T-cell (primary cell): ENCODE results near the gene CKAP2L. TPM values are rescaled to one million over a fixed set of nuclear protein-coding genes. Genes with fewer than 3 reads are reported as not detected.
A peak's percentile ranks its signal among the peaks of the same experiment; 100 is the strongest.

ENCODE experiments used
- ATAC-seq, 4 experiments: fragments of 200-7000 bp in 3 of 4; fragments of 150-1000 bp in 1 of 4; cut with Tn5 transposase; replicated peaks in 1 of 4; 1 replicate in 3 of 4; 2 replicates in 1 of 4; pipeline ENCODE4 v1.10.0; 2021; ENCODE audit warnings: moderate library complexity in 3 of 4, mild to moderate bottlenecking in 2 of 4, moderate number of reproducible peaks in 1 of 4
- CTCF ChIA-PET, 2 donors: fragments of 300-600 bp; sonication (Branson Sonifier 250); formaldehyde crosslinking; loops; one replicate each; lab custom pipeline; 2022; ENCODE audit warnings: antibody characterized with exemption in 2 of 2; lab: Charles Lee
- POLR2A ChIA-PET, 2 donors: fragments of 300-600 bp; sonication (Branson Sonifier 250); formaldehyde crosslinking; loops; one replicate each; lab custom pipeline; 2022; ENCODE audit warnings: antibody characterized with exemption in 2 of 2; lab: Charles Lee
- DNase-seq, 35 experiments: peaks; one replicate each; pipeline versions ENCODE4 v3.0.0 to v3.0.0-alpha.2; 2013 to 2023
- H3K27ac ChIP-seq: one replicate; pipeline ENCODE4 v1.5.1; 2013; ENCODE audit warnings: low read length
- H3K27me3 ChIP-seq, 2 experiments: replicated peaks in 1 of 2; 1 replicate in 1 of 2; 2 replicates in 1 of 2; pipeline versions ENCODE4 v1.6.1 to v1.7.0; 2013; ENCODE audit warnings: low read length in 1 of 2, mixed read lengths in 1 of 2; ENCODE audit not compliant: control insufficient read depth in 2 of 2, insufficient read depth in 2 of 2; ENCODE audit errors: extremely low read depth in 1 of 2
- H3K36me3 ChIP-seq, 2 donors: 1 replicate in 1 of 2; 2 replicates in 1 of 2; pipeline versions ENCODE4 v1.6.1 to v1.7.0; 2013; ENCODE audit warnings: low read length in 1 of 2; ENCODE audit not compliant: control insufficient read depth in 2 of 2, insufficient read depth in 1 of 2; ENCODE audit errors: extremely low read depth in 1 of 2
- H3K4me1 ChIP-seq, 2 experiments: 1 replicate in 1 of 2; 2 replicates in 1 of 2; pipeline versions ENCODE4 v1.6.1 to v1.7.0; 2013; ENCODE audit warnings: low read length in 2 of 2, mixed read lengths in 1 of 2; ENCODE audit not compliant: insufficient read depth in 2 of 2, control insufficient read depth in 1 of 2; ENCODE audit errors: extremely low read depth in 1 of 2
- H3K4me3 ChIP-seq, 2 donors: 1 replicate in 1 of 2; 2 replicates in 1 of 2; pipeline versions ENCODE4 v1.5.1 to v1.7.0; 2013; ENCODE audit warnings: mild to moderate bottlenecking in 2 of 2, low read length in 1 of 2, moderate library complexity in 1 of 2; ENCODE audit not compliant: control insufficient read depth in 1 of 2; ENCODE audit errors: extremely low read depth in 1 of 2
- H3K9me3 ChIP-seq: 2 replicates; pipeline ENCODE4 v1.7.0; 2013
- H3K27ac Mint-ChIP-seq, 2 donors: one replicate each; pipeline ENCODE4 v1.8.0; 2020 to 2021; ENCODE audit warnings: mild to moderate bottlenecking in 2 of 2, mixed read lengths in 2 of 2
- H3K27me3 Mint-ChIP-seq, 2 donors: one replicate each; pipeline ENCODE4 v1.8.0; 2021 to 2022; ENCODE audit warnings: mixed read lengths in 2 of 2
- H3K36me3 Mint-ChIP-seq: one replicate; pipeline ENCODE4 v1.8.0; 2021; ENCODE audit warnings: mixed read lengths
- H3K4me1 Mint-ChIP-seq, 3 donors: one replicate each; pipeline ENCODE4 v1.8.0; 2020 to 2022; ENCODE audit warnings: mixed read lengths in 3 of 3, mild to moderate bottlenecking in 1 of 3
- H3K4me3 Mint-ChIP-seq, 3 donors: one replicate each; pipeline ENCODE4 v1.8.0; 2020 to 2022; ENCODE audit warnings: mild to moderate bottlenecking in 3 of 3, mixed read lengths in 3 of 3, moderate library complexity in 3 of 3
- H3K9me3 Mint-ChIP-seq, 3 donors: one replicate each; pipeline ENCODE4 v1.8.0; 2020 to 2022; ENCODE audit warnings: mixed read lengths in 3 of 3
- WGBS: methylation state at CpG from one replicate; pipeline ENCODE4 v1.1.5; 2013; ENCODE audit warnings: missing lambda C conversion rate; ENCODE audit not compliant: insufficient coverage; 5-methylcytosine and 5-hydroxymethylcytosine counted together
- total RNA-seq, 35 experiments: library from RNA in 6 of 35; stranded (reverse) in 6 of 35; fragments of 120-200 nt in 1 of 35; gene quantifications; one replicate each; pipeline versions ENCODE4 v1.2.1 to v1.2.4 and lab custom pipeline; 2013 to 2026

CKAP2L gene
- total RNA-seq, 5 donors from 2014 or later (not counting 1 experiment from before 2014, with no cell fraction given): 0.22 to 1.5 (median 0.33) TPM

GRCh38 chr2:112705575-112705974 is 58.8 kb downstream of the CKAP2L start:
- Histone ChIP-seq H3K4me1 (peaks cover 6 to 22% of the 10 kb centered on the region in 2 experiments), H3K36me3 (no peaks in the 10 kb centered on the region), H3K27me3 (peaks cover 0 to 3% of the 10 kb centered on the region in 2 experiments), H3K27ac (no peak overlapping the region), H3K9me3 (no peaks in the 10 kb centered on the region), H3K4me3 (no peak overlapping the region)
- no peak overlapping the region for H3K27ac Mint-ChIP-seq
- 98% methylated on average over 4 of the region's 4 CpGs for WGBS
- H3K36me3 Mint-ChIP-seq: no peaks in the 10 kb centered on the region
- ATAC-seq (no peak), DNase-seq (peak in 1 of 35 experiments; percentile 1)
- ChIA-PET POLR2A (no interaction called here), CTCF (no interaction called here)
- H3K9me3 Mint-ChIP-seq: no peaks in the 10 kb centered on the region
- H3K4me3 Mint-ChIP-seq: no peak overlapping the region
- H3K27me3 Mint-ChIP-seq: peaks cover 0 to 12% of the 10 kb centered on the region in 2 donors
- H3K4me1 Mint-ChIP-seq: peaks cover 13 to 43% (median 23%) of the 10 kb centered on the region in 3 donors

GRCh38 chr2:112703684-112704083 is 60.7 kb downstream of the CKAP2L start:
- peaks cover 0 to 3% of the 10 kb centered on the region in 2 experiments for H3K27me3 ChIP-seq
- no peaks in the 10 kb centered on the region for H3K36me3 Mint-ChIP-seq
- POLR2A ChIA-PET: no interaction called here
- 0% methylated on average over 1 of the region's 2 CpGs for WGBS
- CTCF ChIA-PET: no interaction called here
- no peak overlapping the region for H3K27ac Mint-ChIP-seq
- H3K27me3 Mint-ChIP-seq: peaks cover 0 to 12% of the 10 kb centered on the region in 2 donors
- no peak overlapping the region for H3K27ac ChIP-seq
- H3K4me3 ChIP-seq: no peak overlapping the region
- H3K4me3 Mint-ChIP-seq: no peak overlapping the region
- H3K9me3 Mint-ChIP-seq: no peaks in the 10 kb centered on the region
- H3K9me3 ChIP-seq: no peaks in the 10 kb centered on the region
- ATAC-seq (no peak), DNase-seq (no peak)
- H3K4me1 Mint-ChIP-seq: peaks cover 13 to 33% (median 18%) of the 10 kb centered on the region in 3 donors
- H3K36me3 ChIP-seq: no peaks in the 10 kb centered on the region
- H3K4me1 ChIP-seq: peaks cover 6 to 17% of the 10 kb centered on the region in 2 experiments

- Mint-ChIP-seq H3K9me3 (no peaks in the 10 kb centered on the region), H3K4me3 (no peak overlapping the region), H3K27ac (no peak overlapping the region), H3K27me3 (peaks cover 0 to 7% of the 10 kb centered on the region in 2 donors), H3K4me1 (peaks cover 4 to 9% (median 7%) of the 10 kb centered on the region in 3 donors), H3K36me3 (no peaks in the 10 kb centered on the region)
- Histone ChIP-seq H3K4me3 (no peak overlapping the region), H3K27ac (no peak overlapping the region), H3K4me1 (peaks cover 4 to 7% of the 10 kb centered on the region in 2 experiments), H3K9me3 (no peaks in the 10 kb centered on the region), H3K36me3 (no peaks in the 10 kb centered on the region), H3K27me3 (peaks cover 0 to 3% of the 10 kb centered on the region in 2 experiments)
- no peak for ATAC-seq
- whole genome bisulfite sequencing: 92% methylated on average over 4 of the region's 8 CpGs
- no peak for DNase-seq
- ChIA-PET POLR2A (interaction anchor here in 1 of 2 donors (0.6 kb wide), 1 partner anchor 869 kb away, joined by 4 read pairs; no protein-coding TSS in a partner anchor), CTCF (no interaction called here)
Measured at GRCh38 chr2:112701052-112701451, 63.4 kb downstream of the CKAP2L start.

GRCh38 chr2:112699984-112700667 is 64.3 kb downstream of the CKAP2L start:
- Mint-ChIP-seq H3K27ac (no peak overlapping the region), H3K4me3 (no peak overlapping the region), H3K9me3 (no peaks in the 10 kb centered on the region), H3K4me1 (peaks cover 0 to 2% (median 0%) of the 10 kb centered on the region in 3 donors), H3K27me3 (peaks cover 0 to 3% of the 10 kb centered on the region in 2 donors), H3K36me3 (no peaks in the 10 kb centered on the region)
- Histone ChIP-seq H3K27ac (no peak overlapping the region), H3K9me3 (no peaks in the 10 kb centered on the region), H3K4me1 (no peaks in the 10 kb centered on the region), H3K27me3 (no peaks in the 10 kb centered on the region), H3K36me3 (no peaks in the 10 kb centered on the region), H3K4me3 (no peak overlapping the region)
- POLR2A ChIA-PET: interaction anchor here in 1 of 2 donors (0.6 kb wide), 1 partner anchor 868 kb away, joined by 4 read pairs; no protein-coding TSS in a partner anchor
- CTCF ChIA-PET: interaction anchor here in 1 of 2 donors (0.7 kb wide), 1 partner anchor 241 kb away, joined by 8 read pairs; no protein-coding TSS in a partner anchor
- DNase-seq (no peak), ATAC-seq (no peak)
- WGBS: no CpG with 5 or more reads among the region's 3 CpGs

GRCh38 chr2:112698834-112699515 is 65.4 kb downstream of the CKAP2L start:
- Mint-ChIP-seq H3K27ac (no peak overlapping the region), H3K9me3 (no peaks in the 10 kb centered on the region), H3K27me3 (no peaks in the 10 kb centered on the region), H3K36me3 (no peaks in the 10 kb centered on the region), H3K4me3 (no peak overlapping the region), H3K4me1 (peaks cover 0 to 2% (median 0%) of the 10 kb centered on the region in 3 donors)
- Histone ChIP-seq H3K27ac (no peak overlapping the region), H3K4me3 (no peak overlapping the region), H3K36me3 (no peaks in the 10 kb centered on the region), H3K9me3 (no peaks in the 10 kb centered on the region), H3K4me1 (no peaks in the 10 kb centered on the region), H3K27me3 (no peaks in the 10 kb centered on the region)
- DNase-seq: no peak
- no CpG with 5 or more reads among the region's 3 CpGs for WGBS
- no peak for ATAC-seq
- ChIA-PET CTCF (interaction anchor here in 1 of 2 donors (0.5 to 1.2 kb wide), 3 partner anchors 11 to 100 kb away, joined by 3 to 6 read pairs (median 4); no protein-coding TSS in a partner anchor), POLR2A (no interaction called here)

GRCh38 chr2:112694182-112694581 is 70.2 kb downstream of the CKAP2L start:
- ChIA-PET CTCF (no interaction called here), POLR2A (interaction anchor here (0.6 to 0.7 kb wide), 2 partner anchors 12 to 17 kb away, joined by 3 to 8 read pairs; no protein-coding TSS in a partner anchor)
- H3K9me3 Mint-ChIP-seq: no peaks in the 10 kb centered on the region
- WGBS: 98% methylated on average over 8 of the region's 12 CpGs
- Histone ChIP-seq H3K4me3 (no peak overlapping the region), H3K36me3 (no peaks in the 10 kb centered on the region), H3K27ac (no peak overlapping the region), H3K9me3 (no peaks in the 10 kb centered on the region), H3K27me3 (no peaks in the 10 kb centered on the region), H3K4me1 (peaks cover 4 to 30% of the 10 kb centered on the region in 2 experiments)
- no peak for ATAC-seq
- H3K27me3 Mint-ChIP-seq: no peaks in the 10 kb centered on the region
- peaks cover 28 to 32% (median 29%) of the 10 kb centered on the region in 3 donors for H3K4me1 Mint-ChIP-seq
- H3K27ac Mint-ChIP-seq: no peak overlapping the region
- no peak for DNase-seq
- H3K4me3 Mint-ChIP-seq: no peak overlapping the region
- no peaks in the 10 kb centered on the region for H3K36me3 Mint-ChIP-seq
